Colonic mucosa (tissue), 4 donors: Measurements from ENCODE around the gene BORCS6. TPM values are rescaled to one million over a fixed set of nuclear protein-coding genes. Genes with fewer than 3 reads are reported as not detected.

ENCODE experiments used
- DNase-seq: peaks from one replicate; pipeline ENCODE4 v3.0.0-alpha.2; 2020
- H3K27ac ChIP-seq: fragments of 200-600 bp; one replicate; pipeline ENCODE4 v1.8.0; 2021
- H3K27me3 ChIP-seq: fragments of 200-600 bp; one replicate; pipeline ENCODE4 v1.8.0; 2021
- H3K36me3 ChIP-seq: fragments of 200-600 bp; one replicate; pipeline ENCODE4 v1.8.0; 2021
- H3K4me1 ChIP-seq: fragments of 200-600 bp; one replicate; pipeline ENCODE4 v1.8.0; 2021; ENCODE audit warnings: mild to moderate bottlenecking
- H3K4me3 ChIP-seq: fragments of 200-600 bp; one replicate; pipeline ENCODE4 v1.8.0; 2021
- H3K9ac ChIP-seq, 2 donors: one replicate each; pipeline ENCODE4 v1.7.0; 2013; ENCODE audit warnings: control low read depth in 2 of 2, low read depth in 2 of 2, low read length in 2 of 2
- H3K9me3 ChIP-seq: fragments of 200-600 bp; one replicate; pipeline ENCODE4 v1.8.0; 2021
- CTCF ChIP-seq: fragments of 200-600 bp; IDR thresholded peaks from one replicate; pipeline ENCODE4 v1.8.0; 2022; ENCODE audit warnings: antibody characterized with exemption, mild to moderate bottlenecking
- intact Hi-C: fragments of 100-400 bp; cut with DNase I; formaldehyde crosslinking; loops from one replicate; pipeline ENCODE4 v1.14.1; 2022
- total RNA-seq, 2 donors: library from RNA; stranded (reverse); fragmentation: NEBNext Ultra II Directional in 1 of 2; extraction: Animal tissue kit (Norgen Biotek cat#: 25700) in 1 of 2; gene quantifications; one replicate each; pipeline ENCODE4 v1.2.1, GENCODE V29; 2021
- donor health status: healthy.
- donor health status: DM: no; HTN: no; CAD: no.
- donor health status: DM: no; HTN: no; CAD: no.

BORCS6 gene
- total RNA-seq, 2 donors from 2014 or later: 11.7 to 12.4 TPM

DNA sequence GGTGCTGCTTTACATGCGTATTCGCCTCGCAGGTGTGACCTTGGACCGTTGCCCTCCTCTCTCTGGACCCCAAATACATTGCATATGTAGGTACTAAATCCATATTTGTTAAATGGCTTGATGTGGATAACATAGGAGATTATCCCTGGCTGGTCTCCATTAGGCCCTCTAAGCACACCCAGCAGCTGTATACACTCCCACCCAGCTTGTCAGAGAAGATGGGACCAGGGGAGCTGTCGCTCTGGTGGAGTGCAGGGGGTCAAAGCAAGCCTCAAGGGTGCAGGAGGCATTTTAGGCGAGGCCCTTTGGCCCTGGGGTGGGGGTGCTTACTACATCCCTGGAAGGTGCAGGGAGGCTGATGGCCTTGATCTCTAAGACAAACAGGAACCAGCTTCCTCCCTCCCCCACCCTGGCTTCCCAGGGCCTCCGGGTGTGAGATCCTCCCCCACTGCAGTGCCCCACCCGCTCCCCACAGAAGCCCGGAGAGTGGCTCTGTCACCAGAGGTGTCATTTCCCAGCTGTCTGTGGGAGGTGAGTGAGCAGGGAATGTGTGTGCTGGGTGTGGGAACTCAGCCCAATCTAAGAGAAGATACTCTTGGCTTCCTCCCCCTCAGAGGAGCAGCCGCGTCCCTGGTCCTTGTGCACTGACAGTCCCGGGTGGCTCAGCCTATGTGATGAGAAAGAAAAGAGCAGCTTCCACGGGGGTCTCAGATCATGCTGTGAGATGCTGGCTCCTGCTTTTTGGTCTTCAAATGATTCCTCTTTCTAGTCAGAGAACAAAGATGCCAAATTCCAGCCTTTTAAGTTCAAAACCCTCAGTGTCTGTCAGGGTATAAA is 25.8 kb downstream of the BORCS6 start:
- DNase-seq: peak; percentile 88
- H3K9me3 ChIP-seq: no peaks in the 10 kb centered on the region
- H3K27ac ChIP-seq: peak overlapping the region; percentile 98
- no peak for TF ChIP-seq CTCF
- no peak overlapping the region for H3K4me3 ChIP-seq
- peak overlapping the region; percentile 48 to 88 for H3K9ac ChIP-seq
- H3K36me3 ChIP-seq: no peaks in the 10 kb centered on the region
- intact Hi-C loops: no loop called here
- no peaks in the 10 kb centered on the region for H3K27me3 ChIP-seq
- H3K4me1 ChIP-seq: peaks cover 22% of the 10 kb centered on the region

GRCh38 chr17:8162997-8163977 is 26.7 kb downstream of the BORCS6 start:
- Histone ChIP-seq H3K27me3 (no peaks in the 10 kb centered on the region), H3K4me1 (peaks cover 22% of the 10 kb centered on the region), H3K36me3 (no peaks in the 10 kb centered on the region), H3K9me3 (no peaks in the 10 kb centered on the region), H3K4me3 (peak overlapping the region; percentile 96), H3K27ac (peak overlapping the region; percentile 98), H3K9ac (peak overlapping the region; percentile 88 to 100)
- TF ChIP-seq CTCF: no peak
- intact Hi-C loops: no loop called here
- peak; percentile 44 for DNase-seq

DNA sequence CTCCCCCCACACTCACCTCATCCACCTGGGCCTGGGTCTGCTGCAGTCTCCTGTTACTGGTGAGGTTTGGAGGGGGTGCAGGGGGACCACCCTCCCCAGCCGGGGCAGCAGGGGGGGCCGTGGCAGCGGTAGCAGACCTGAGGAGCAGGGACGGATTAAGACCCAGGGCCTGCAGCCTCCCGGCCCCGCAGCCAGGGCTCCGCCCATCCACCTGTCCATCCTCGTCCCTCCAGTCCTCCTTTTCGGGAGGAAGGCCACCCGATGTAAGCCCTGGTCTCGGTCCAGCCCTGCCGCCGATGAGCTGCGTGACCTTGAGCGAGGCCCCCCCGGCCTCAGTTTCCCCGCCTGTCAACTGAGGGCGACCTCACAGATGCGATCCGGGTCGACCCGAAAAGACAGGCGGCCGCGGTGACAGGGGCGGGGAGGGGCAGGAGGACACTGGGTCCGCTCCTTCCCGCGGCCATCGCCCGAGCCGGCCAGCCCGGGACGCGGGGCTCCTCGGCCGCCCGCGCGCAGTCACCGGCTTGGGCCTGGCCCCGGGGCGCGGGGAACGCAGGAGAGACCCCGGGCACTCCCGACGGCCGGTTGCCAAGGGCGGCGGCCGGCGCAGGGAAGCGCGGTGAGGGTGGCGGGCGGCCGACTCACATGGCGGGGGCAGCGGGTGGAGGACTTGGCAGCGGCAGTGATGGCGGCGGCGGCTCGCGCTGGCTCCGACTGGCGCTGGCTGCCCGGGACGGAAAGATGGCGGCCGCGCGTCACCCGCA is 27.6 kb downstream of the BORCS6 start, which contains the start of gene VAMP2:
TSS of gene VAMP2 (minus strand) at position 716 of the 764 bp plus-strand sequence. CDS start at position 647, 69 bp downstream.
- H3K36me3 ChIP-seq: no peaks in the 10 kb centered on the region
- no peaks in the 10 kb centered on the region for H3K9me3 ChIP-seq
- DNase-seq: peak; percentile 78
- no peaks in the 10 kb centered on the region for H3K27me3 ChIP-seq
- H3K27ac ChIP-seq: peak within 1 kb of the TSS; percentile 98
- H3K4me1 ChIP-seq: peaks cover 22% of the 10 kb centered on the region
- no peak for TF ChIP-seq CTCF
- peak within 1 kb of the TSS; percentile 98 to 100 for H3K9ac ChIP-seq
- intact Hi-C loops: no loop called here
- H3K4me3 ChIP-seq: peak within 1 kb of the TSS; percentile 96

DNA sequence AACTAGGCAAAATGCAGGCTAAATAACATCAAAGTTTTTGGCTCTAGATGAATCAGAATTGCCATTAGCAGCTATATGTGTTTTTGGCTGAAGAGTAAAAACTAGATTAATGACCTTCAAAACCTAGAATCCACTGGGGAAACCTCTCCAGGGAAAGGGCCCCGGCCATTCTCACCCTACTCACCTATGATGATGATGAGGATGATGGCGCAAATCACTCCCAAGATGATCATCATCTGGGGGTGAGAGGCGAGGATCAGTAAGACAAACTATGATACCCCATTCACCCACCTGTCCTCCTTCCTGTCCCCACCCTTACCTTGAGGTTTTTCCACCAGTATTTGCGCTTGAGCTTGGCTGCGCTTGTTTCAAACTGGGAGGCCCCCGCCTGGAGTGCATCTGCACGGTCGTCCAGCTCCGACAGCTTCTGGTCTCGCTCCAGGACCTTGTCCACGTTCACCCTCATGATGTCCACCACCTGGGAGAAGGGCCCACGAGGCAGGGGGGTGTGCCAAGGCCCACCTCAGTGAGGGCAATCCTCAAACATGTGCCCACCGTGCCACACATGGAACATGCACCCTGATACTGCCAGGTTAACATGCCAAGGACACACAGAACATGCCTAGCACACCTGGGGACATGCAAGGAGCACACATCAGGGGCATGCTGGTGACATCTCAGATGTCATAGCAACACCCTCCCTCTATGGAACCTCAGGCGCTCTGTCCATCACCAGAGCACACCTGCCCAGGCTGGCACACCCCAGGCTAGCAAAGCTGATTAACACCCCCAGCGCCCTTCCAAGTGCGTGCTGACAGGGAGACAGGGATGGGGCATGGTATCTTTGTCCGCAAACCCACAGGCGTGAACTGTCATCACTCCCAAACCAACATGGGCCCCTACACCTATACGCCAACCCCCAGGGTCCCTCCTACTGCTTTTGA is 28.4 kb downstream of the BORCS6 start:
- no peaks in the 10 kb centered on the region for H3K9me3 ChIP-seq
- TF ChIP-seq CTCF: no peak
- no peaks in the 10 kb centered on the region for H3K36me3 ChIP-seq
- DNase-seq: no peak
- H3K27me3 ChIP-seq: no peaks in the 10 kb centered on the region
- intact Hi-C loops: no loop called here
- peak overlapping the region; percentile 98 for H3K27ac ChIP-seq
- peak overlapping the region; percentile 98 to 100 for H3K9ac ChIP-seq
- H3K4me1 ChIP-seq: peaks cover 22% of the 10 kb centered on the region
- peak overlapping the region; percentile 96 for H3K4me3 ChIP-seq
